ENCODE results near the gene C8B.

DNA sequence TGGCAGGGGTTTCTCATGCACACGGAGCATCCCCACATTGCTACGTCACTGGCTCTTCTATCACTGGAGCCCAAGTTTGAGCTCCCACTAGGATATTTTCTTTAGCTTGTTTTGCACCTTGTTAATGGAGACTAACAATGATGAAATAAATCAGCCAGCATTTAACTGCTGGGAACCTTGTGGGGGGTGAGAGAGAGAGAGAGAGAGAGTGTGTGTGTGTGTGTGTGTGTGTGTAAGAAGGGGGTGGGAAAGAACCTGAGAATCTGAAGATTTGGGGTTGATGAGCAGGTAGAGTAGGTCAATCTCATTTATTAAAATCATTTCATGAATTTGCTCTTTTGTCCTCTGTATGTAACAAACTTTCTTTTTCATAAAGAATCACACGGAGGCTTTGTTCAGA, 624 bp downstream of the C8B start:
- TF ChIP-seq POLR2A (IDR thresholded peaks at IDR 0.05) (no peak), POLR2AphosphoS5 (IDR thresholded peaks at IDR 0.05) (no peak)

All from prostate gland (tissue), 1 donor.